ENCODE data around the gene GALNT17.

The GALNT17 gene

GRCh38 chr7:71345117-71345884 is 213.4 kb downstream of the GALNT17 start:
- no peaks in the 10 kb centered on the region for H4K20me1 ChIP-seq (ENCODE audit: insufficient read depth, low read length)
- H3K27me3 ChIP-seq (replicated peaks; ENCODE audit: insufficient read depth, low read length): no peaks in the 10 kb centered on the region
- no peaks in the 10 kb centered on the region for H3K9me2 ChIP-seq (replicated peaks; ENCODE audit: insufficient read depth, low read length)
- H3K79me2 ChIP-seq (ENCODE audit: low read length): no peaks in the 10 kb centered on the region
- no peak for TF ChIP-seq EZH2 (optimal IDR thresholded peaks at IDR 0.05; ENCODE audit: low read depth, low read length)
- TF ChIP-seq CTCF (IDR thresholded peaks at IDR 0.05; ENCODE audit: low read length): no peak
- no peak for TF ChIP-seq EZH2phosphoT487 (IDR thresholded peaks at IDR 0.05; ENCODE audit: low read length)
- DNase-seq: no peak
- H3K27ac ChIP-seq (ENCODE audit: low read length): no peak overlapping the region
- no peaks in the 10 kb centered on the region for H3K9me3 ChIP-seq (replicated peaks; ENCODE audit: insufficient read depth, low read length)
- no peaks in the 10 kb centered on the region for H3K4me1 ChIP-seq (ENCODE audit: low read length)
- H3K9ac ChIP-seq (ENCODE audit: low read length): no peak overlapping the region
- no peak overlapping the region for H3K4me3 ChIP-seq (ENCODE audit: low read length)
- no peak overlapping the region for H2AFZ ChIP-seq (ENCODE audit: low read length)
- H3K36me3 ChIP-seq (replicated peaks; ENCODE audit: insufficient read depth, low read length): no peaks in the 10 kb centered on the region
- no peak overlapping the region for H3K4me2 ChIP-seq (ENCODE audit: low read depth, low read length)
- H3F3A ChIP-seq (ENCODE audit: insufficient read depth, low read length): no peaks in the 10 kb centered on the region

- no peak for TF ChIP-seq EZH2 (optimal IDR thresholded peaks at IDR 0.05; ENCODE audit: low read depth, low read length)
- TF ChIP-seq CTCF (IDR thresholded peaks at IDR 0.05; ENCODE audit: low read length): no peak
- no peak for TF ChIP-seq EZH2phosphoT487 (IDR thresholded peaks at IDR 0.05; ENCODE audit: low read length)
- H3K9ac ChIP-seq (ENCODE audit: low read length): no peak overlapping the region
- no peak overlapping the region for H2AFZ ChIP-seq (ENCODE audit: low read length)
- no peak overlapping the region for H3K4me2 ChIP-seq (ENCODE audit: low read depth, low read length)
- no peaks in the 10 kb centered on the region for H3F3A ChIP-seq (ENCODE audit: insufficient read depth, low read length)
- no peaks in the 10 kb centered on the region for H4K20me1 ChIP-seq (ENCODE audit: insufficient read depth, low read length)
- no peak overlapping the region for H3K4me3 ChIP-seq (ENCODE audit: low read length)
- no peaks in the 10 kb centered on the region for H3K9me2 ChIP-seq (replicated peaks; ENCODE audit: insufficient read depth, low read length)
- no peak for DNase-seq
- H3K36me3 ChIP-seq (replicated peaks; ENCODE audit: insufficient read depth, low read length): no peaks in the 10 kb centered on the region
- no peaks in the 10 kb centered on the region for H3K9me3 ChIP-seq (replicated peaks; ENCODE audit: insufficient read depth, low read length)
- H3K27me3 ChIP-seq (replicated peaks; ENCODE audit: insufficient read depth, low read length): no peaks in the 10 kb centered on the region
- H3K79me2 ChIP-seq (ENCODE audit: low read length): no peaks in the 10 kb centered on the region
- H3K4me1 ChIP-seq (ENCODE audit: low read length): no peaks in the 10 kb centered on the region
- no peak overlapping the region for H3K27ac ChIP-seq (ENCODE audit: low read length)
Observed at GRCh38 chr7:71348821-71349681, 217.1 kb downstream of the GALNT17 start.

- no peaks in the 10 kb centered on the region for H3K9me2 ChIP-seq (replicated peaks; ENCODE audit: insufficient read depth, low read length)
Observed at GRCh38 chr7:71349682-71350481, 217.9 kb downstream of the GALNT17 start.

More at GRCh38 chr7:71349682-71350481, 217.9 kb downstream of the GALNT17 start:
- DNase-seq: no peak
- no peak overlapping the region for H3K27ac ChIP-seq (ENCODE audit: low read length)
- no peak overlapping the region for H3K4me2 ChIP-seq (ENCODE audit: low read depth, low read length)
- TF ChIP-seq CTCF (IDR thresholded peaks at IDR 0.05; ENCODE audit: low read length) (no peak), EZH2 (optimal IDR thresholded peaks at IDR 0.05; ENCODE audit: low read depth, low read length) (no peak), EZH2phosphoT487 (IDR thresholded peaks at IDR 0.05; ENCODE audit: low read length) (no peak)
- H3K36me3 ChIP-seq (replicated peaks; ENCODE audit: insufficient read depth, low read length): no peaks in the 10 kb centered on the region
- H3K9me3 ChIP-seq (replicated peaks; ENCODE audit: insufficient read depth, low read length): no peaks in the 10 kb centered on the region
- H3F3A ChIP-seq (ENCODE audit: insufficient read depth, low read length): no peaks in the 10 kb centered on the region
- H4K20me1 ChIP-seq (ENCODE audit: insufficient read depth, low read length): no peaks in the 10 kb centered on the region
- no peak overlapping the region for H3K9ac ChIP-seq (ENCODE audit: low read length)
- no peaks in the 10 kb centered on the region for H3K4me1 ChIP-seq (ENCODE audit: low read length)
- H3K79me2 ChIP-seq (ENCODE audit: low read length): no peaks in the 10 kb centered on the region
- no peak overlapping the region for H2AFZ ChIP-seq (ENCODE audit: low read length)
- H3K4me3 ChIP-seq (ENCODE audit: low read length): no peak overlapping the region
- no peaks in the 10 kb centered on the region for H3K27me3 ChIP-seq (replicated peaks; ENCODE audit: insufficient read depth, low read length)
